Naive thymus-derived CD8-positive, alpha-beta T cell (primary cell): Measurements from ENCODE around the gene SQOR. TPM values are rescaled to one million over a fixed set of nuclear protein-coding genes. Genes with fewer than 3 reads are reported as not detected.

Experiments
- ATAC-seq, 2 donors: fragments of 150-1000 bp; cut with Tn5 transposase in 1 of 2; sonication (Bioruptor Pico), chemical (Tn5 transposase) in 1 of 2; 1 replicate in 1 of 2; 2 replicates in 1 of 2; pipeline ENCODE4 v1.10.0; 2021; ENCODE audit warnings: mild to moderate bottlenecking in 2 of 2, moderate library complexity in 2 of 2
- POLR2A ChIA-PET: fragments of 350-600 bp; sonication (Branson Sonifier 250); formaldehyde crosslinking; loops from one replicate; lab custom pipeline; 2021; ENCODE audit warnings: antibody characterized with exemption; lab: Charles Lee
- DNase-seq, 10 donors: peaks; one replicate each; pipeline versions ENCODE4 v3.0.0 to v3.0.0-alpha.2; 2020 to 2022
- H3K27ac Mint-ChIP-seq, 10 donors: one replicate each; pipeline ENCODE4 v1.8.0; 2020 to 2022; ENCODE audit warnings: mild to moderate bottlenecking in 10 of 10, mixed read lengths in 10 of 10, moderate library complexity in 4 of 10, inconsistent platforms in 1 of 10
- H3K27me3 Mint-ChIP-seq, 5 donors: one replicate each; pipeline ENCODE4 v1.8.0; 2021 to 2022; ENCODE audit warnings: mixed read lengths in 5 of 5
- H3K36me3 Mint-ChIP-seq, 3 donors: one replicate each; pipeline ENCODE4 v1.8.0; 2020 to 2022; ENCODE audit warnings: mixed read lengths in 3 of 3, mild to moderate bottlenecking in 2 of 3, inconsistent platforms in 1 of 3
- H3K4me1 Mint-ChIP-seq, 4 donors: one replicate each; pipeline ENCODE4 v1.8.0; 2021 to 2022; ENCODE audit warnings: mixed read lengths in 4 of 4
- H3K4me3 Mint-ChIP-seq, 10 donors: one replicate each; pipeline ENCODE4 v1.8.0; 2020 to 2022; ENCODE audit warnings: mild to moderate bottlenecking in 10 of 10, mixed read lengths in 10 of 10, moderate library complexity in 6 of 10, inconsistent platforms in 1 of 10
- H3K9me3 Mint-ChIP-seq, 9 donors: one replicate each; pipeline ENCODE4 v1.8.0; 2020 to 2022; ENCODE audit warnings: mixed read lengths in 9 of 9, mild to moderate bottlenecking in 3 of 9, inconsistent platforms in 1 of 9, moderate library complexity in 1 of 9
- polyA plus RNA-seq, 3 donors: library from polyadenylated mRNA; unstranded; fragments of 300-500 nt; fragmentation: Illumina TruSeq; gene quantifications; one replicate each; pipeline ENCODE4 v1.2.3, GENCODE V29; 2021
- total RNA-seq, 8 experiments: library from RNA in 2 of 8; stranded (reverse) in 2 of 8; gene quantifications; one replicate each; pipeline ENCODE4 v1.2.3 and lab custom pipeline; 2021 to 2026

The SQOR gene
- total and polyA plus RNA-seq, 5 experiments from 2014 or later = 30.4 to 68.3 (median 58.6) TPM

GRCh38 chr15:45732662-45733061, 97.8 kb downstream of the SQOR start:
- Mint-ChIP-seq H3K9me3 (no peaks in the 10 kb centered on the region), H3K27me3 (peaks cover 10 to 36% (median 26%) of the 10 kb centered on the region in 5 donors), H3K4me1 (no peaks in the 10 kb centered on the region), H3K36me3 (no peaks in the 10 kb centered on the region), H3K4me3 (no peak overlapping the region), H3K27ac (peak overlapping the region in 1 of 10 donors; percentile 0)
- DNase-seq (no peak), ATAC-seq (no peak)
- POLR2A ChIA-PET = no interaction called here

GRCh38 chr15:45734260-45734711, 99.5 kb downstream of the SQOR start:
- ATAC-seq (no peak), DNase-seq (no peak)
- H3K27me3 Mint-ChIP-seq = peaks cover 7 to 36% (median 22%) of the 10 kb centered on the region in 5 donors
- no peaks in the 10 kb centered on the region for H3K4me1 Mint-ChIP-seq
- H3K36me3 Mint-ChIP-seq = no peaks in the 10 kb centered on the region
- no peak overlapping the region for H3K27ac Mint-ChIP-seq
- H3K9me3 Mint-ChIP-seq = no peaks in the 10 kb centered on the region
- POLR2A ChIA-PET = no interaction called here
- H3K4me3 Mint-ChIP-seq = no peak overlapping the region

Other genes with a start within 250 kb of the SQOR start
- gene SLC30A4, start 112.3 kb upstream of the SQOR start, total RNA-seq = 1 to 10 TPM; 6.4 to 6.7 TPM
- 1 to 10 TPM; 1.9 to 2.9 (median 2.4) TPM for gene SLC30A4, start 112.3 kb upstream of the SQOR start, polyA plus RNA-seq
- gene BLOC1S6, start 47.6 kb upstream of the SQOR start, total RNA-seq = 10 to 100 TPM; 53.5 to 60.3 TPM
- 10 to 100 TPM; 50.9 to 62.1 (median 58.8) TPM for gene BLOC1S6, start 47.6 kb upstream of the SQOR start, polyA plus RNA-seq